NCI-H1092 (cell line): ENCODE measurements around the gene PRDM16.
A peak's percentile ranks its signal among the peaks of the same experiment; 100 is the strongest.

ENCODE experiments used
- DNase-seq: peaks from one replicate; lab custom pipeline; 2025; lab: John Stamatoyannopoulos, UW

Gene PRDM16

GRCh38 chr1:3262681-3263286 lies 193.8 kb downstream of the PRDM16 start:
- no peak for DNase-seq

- no peak for DNase-seq
Observed at GRCh38 chr1:3263790-3264189, 194.8 kb downstream of the PRDM16 start.

- no peak for DNase-seq
Observed at GRCh38 chr1:3264456-3264855, 195.5 kb downstream of the PRDM16 start.

- no peak for DNase-seq
Observed at GRCh38 chr1:3265835-3266805, 197.1 kb downstream of the PRDM16 start.

GRCh38 chr1:3266870-3267549 lies 198.0 kb downstream of the PRDM16 start:
- DNase-seq: no peak

GRCh38 chr1:3267550-3268270 lies 198.7 kb downstream of the PRDM16 start:
- no peak for DNase-seq

- DNase-seq: no peak
Observed at GRCh38 chr1:3268281-3268680, 199.3 kb downstream of the PRDM16 start.

- DNase-seq: no peak
Observed at GRCh38 chr1:3270403-3271245, 201.6 kb downstream of the PRDM16 start.

GRCh38 chr1:3271866-3272265 lies 202.9 kb downstream of the PRDM16 start:
- peak; percentile 71 for DNase-seq

- no peak for DNase-seq
Observed at GRCh38 chr1:3272321-3273045, 203.5 kb downstream of the PRDM16 start.

- no peak for DNase-seq
Observed at GRCh38 chr1:3273447-3273846, 204.4 kb downstream of the PRDM16 start.

GRCh38 chr1:3274972-3275371 lies 206.0 kb downstream of the PRDM16 start:
- no peak for DNase-seq

- no peak for DNase-seq
Observed at GRCh38 chr1:3275471-3276340, 206.7 kb downstream of the PRDM16 start.

- no peak for DNase-seq
Observed at GRCh38 chr1:3276341-3276800, 207.4 kb downstream of the PRDM16 start.

GRCh38 chr1:3277011-3277471 lies 208.0 kb downstream of the PRDM16 start:
- DNase-seq: no peak

GRCh38 chr1:3277623-3278022 lies 208.6 kb downstream of the PRDM16 start:
- no peak for DNase-seq

GRCh38 chr1:3278416-3279181 lies 209.6 kb downstream of the PRDM16 start:
- no peak for DNase-seq

GRCh38 chr1:3279182-3279470 lies 210.1 kb downstream of the PRDM16 start:
- no peak for DNase-seq

- DNase-seq: no peak
Observed at GRCh38 chr1:3281735-3282134, 212.7 kb downstream of the PRDM16 start.
